GM12878 (cell line): ENCODE results near the gene DMD. TPM values are rescaled to one million over a fixed set of nuclear protein-coding genes. Genes with fewer than 3 reads are reported as not detected.

Experiments used
- ATAC-seq: fragments of 200-7000 bp; cut with Tn5 transposase; 3 replicates; pipeline ENCODE4 v1.9.1; 2020; ENCODE audit warnings: mild to moderate bottlenecking, moderate library complexity
- BruUV-seq: library from RNA; stranded (reverse); fragments of 400-500 nt; replicated peaks from 2 replicates; lab custom pipeline; 2021; lab: Mats Ljungman, UMichigan
- CTCF ChIA-PET: fragments of 300-600 bp; sonication (Branson Sonifier 250); formaldehyde crosslinking; extraction: SDS; loops from one replicate; lab custom pipeline; 2021; ENCODE audit warnings: inconsistent platforms; lab: Yijun Ruan, JAX
- POLR2A ChIA-PET: fragments of 350-600 bp; formaldehyde crosslinking; extraction: SDS; loops from one replicate; lab custom pipeline; 2021; ENCODE audit warnings: inconsistent platforms; lab: Charles Lee
- RAD21 ChIA-PET: fragments of 300-600 bp; sonication (Branson Sonifier 250); formaldehyde crosslinking; loops from one replicate; lab custom pipeline; 2023; ENCODE audit warnings: antibody characterized with exemption; ENCODE audit not compliant: unreplicated experiment; lab: Charles Lee
- SMC1A ChIA-PET: fragments of 300-600 bp; sonication (Branson Sonifier 250); formaldehyde crosslinking; loops from one replicate; lab custom pipeline; 2023; ENCODE audit not compliant: unreplicated experiment, uncharacterized antibody; lab: Charles Lee
- DNase-seq: peaks from one replicate; pipeline ENCODE4 v3.0.0-alpha.2; 2011; ENCODE audit warnings: low read depth, low spot score
- FAIRE-seq: peaks from 3 replicates; lab custom pipeline; 2011; peaks lifted over from hg19 to GRCh38; lab: Jason Lieb, UNC
- H2AFZ ChIP-seq: 2 replicates; pipeline ENCODE4 v1.6.0; 2011; ENCODE audit warnings: low read depth, low read length, control low read depth; ENCODE audit not compliant: control insufficient read depth
- H3K27ac ChIP-seq: 2 replicates; pipeline ENCODE4 v1.5.1; 2011; ENCODE audit warnings: control low read depth; ENCODE audit not compliant: control insufficient read depth, insufficient read depth
- H3K27me3 ChIP-seq, 2 experiments: replicated peaks in 1 of 2; 2 replicates each; pipeline versions ENCODE4 v1.6.0 to v1.6.1; 2011; ENCODE audit warnings: low read length in 1 of 2; ENCODE audit not compliant: control insufficient read depth in 2 of 2, insufficient read depth in 2 of 2
- H3K36me3 ChIP-seq, 2 experiments: 2 replicates each; pipeline ENCODE4 v1.5.1; 2011; ENCODE audit warnings: low read length in 1 of 2; ENCODE audit not compliant: control insufficient read depth in 2 of 2, insufficient read depth in 2 of 2
- H3K4me1 ChIP-seq: 2 replicates; pipeline ENCODE4 v1.6.1; 2011; ENCODE audit warnings: mild to moderate bottlenecking, low read length, moderate library complexity, mixed read lengths; ENCODE audit not compliant: control insufficient read depth, insufficient read depth
- H3K4me2 ChIP-seq: 2 replicates; pipeline ENCODE4 v1.6.0; 2011; ENCODE audit warnings: control low read depth; ENCODE audit not compliant: control insufficient read depth, insufficient read depth
- H3K4me3 ChIP-seq: fragments of 200-600 bp; sonication (generic); 2 replicates; pipeline ENCODE4 v1.5.1; 2016
- H3K79me2 ChIP-seq: 2 replicates; pipeline ENCODE4 v1.6.0; 2011; ENCODE audit warnings: low read length; ENCODE audit not compliant: control insufficient read depth, insufficient read depth
- H3K9ac ChIP-seq: 2 replicates; pipeline ENCODE4 v1.8.0; 2011; ENCODE audit warnings: low read length, control low read depth, mixed read lengths; ENCODE audit not compliant: control insufficient read depth, insufficient read depth
- H3K9me3 ChIP-seq: replicated peaks from 3 replicates; pipeline ENCODE4 v1.5.1; 2011; ENCODE audit warnings: mild to moderate bottlenecking, low read length; ENCODE audit not compliant: control insufficient read depth, insufficient read depth
- H4K20me1 ChIP-seq: 2 replicates; pipeline ENCODE4 v1.6.0; 2011; ENCODE audit not compliant: control insufficient read depth, insufficient read depth
- ATF7 ChIP-seq: fragments of 450-650 bp; IDR thresholded peaks from 2 replicates; pipeline ENCODE4 v1.6.1; 2016; ENCODE audit warnings: low read depth, mild to moderate bottlenecking
- BCL11A ChIP-seq: IDR thresholded peaks from 2 replicates; pipeline ENCODE4 v1.6.1; 2011; ENCODE audit warnings: low read depth, low read length
- DPF2 ChIP-seq: fragments of 450-650 bp; IDR thresholded peaks from 2 replicates; pipeline ENCODE4 v1.6.1; 2017; ENCODE audit warnings: mild to moderate bottlenecking
- E2F8 ChIP-seq: fragments of 450-650 bp; IDR thresholded peaks from 2 replicates; pipeline ENCODE4 v1.6.1; 2018; ENCODE audit warnings: mild to moderate bottlenecking, low read depth, moderate library complexity; ENCODE audit not compliant: partially characterized antibody
- IKZF1 ChIP-seq: fragments of 450-650 bp; conservative IDR thresholded peaks from 2 replicates; pipeline ENCODE4 v1.6.1; 2017; ENCODE audit warnings: antibody characterized with exemption, mild to moderate bottlenecking
- NKRF ChIP-seq: fragments of 450-650 bp; conservative IDR thresholded peaks from 2 replicates; pipeline ENCODE4 v1.6.1; 2017; ENCODE audit warnings: mild to moderate bottlenecking, moderate library complexity
- SP1 ChIP-seq: IDR thresholded peaks from one replicate; pipeline ENCODE4 v1.6.1; 2011; ENCODE audit warnings: low read depth, low read length
- ZNF207 ChIP-seq: fragments of 450-650 bp; IDR thresholded peaks from 2 replicates; pipeline ENCODE4 v1.6.1; 2014; ENCODE audit warnings: antibody characterized with exemption, mild to moderate bottlenecking, borderline replicate concordance
- ZNF24 ChIP-seq: fragments of 450-650 bp; IDR thresholded peaks from 2 replicates; pipeline ENCODE4 v1.6.1; 2017; ENCODE audit warnings: antibody characterized with exemption, mild to moderate bottlenecking
- ZNF384 ChIP-seq: IDR thresholded peaks from 2 replicates; pipeline ENCODE4 v1.6.1; 2012; ENCODE audit warnings: low read depth, mild to moderate bottlenecking, low read length, improper control_type of control experiment, borderline replicate concordance
- WGBS: methylation state at CpG from one replicate; pipeline ENCODE4 v1.1.6; 2016; ENCODE audit warnings: low lambda C conversion rate; ENCODE audit not compliant: insufficient replicate concordance, insufficient coverage; ENCODE audit errors: missing lambda C conversion rate; 5-methylcytosine and 5-hydroxymethylcytosine counted together
- in situ Hi-C: fragments of 300-500 bp; cut with MboI; formaldehyde crosslinking; loops from 9 replicates; pipeline ENCODE4 v1.14.3; 2018; ENCODE audit warnings: mixed read lengths
- intact Hi-C: fragments of 100-400 bp; cut with micrococcal nuclease; formaldehyde crosslinking; loops from one replicate; pipeline ENCODE4 v1.14.2; 2022; ENCODE audit not compliant: unreplicated experiment
- polyA plus RNA-seq, 11 experiments: library from polyadenylated mRNA; depleted of rRNA in 4 of 11; unstranded in 6 of 11; stranded (reverse) in 5 of 11; fragments of >200 nt; fragmentation: Nextera tagmentation in 4 of 11; fragmentation: Illumina TruSeq in 1 of 11; extraction: Ambion mirVana in 4 of 11; extraction: Trizol in 1 of 11; gene quantifications; 1 replicate in 1 of 11; 2 replicates in 10 of 11; pipeline versions ENCODE4 v1.2.1 to v1.2.3, GENCODE V29; 2011 to 2016; ENCODE audit warnings: inconsistent platforms in 2 of 11, missing spikeins in 2 of 11, low read depth in 1 of 11
- total RNA-seq, 4 experiments: library from RNA; depleted of rRNA in 3 of 4; stranded (reverse); fragments of >200 nt in 3 of 4; fragmentation: Illumina TruSeq in 1 of 4; extraction: Trizol in 1 of 4; gene quantifications; 2 replicates each; pipeline versions ENCODE4 v1.2.1 to v1.2.3, GENCODE V29; 2013 to 2021

DMD gene
- total and polyA plus RNA-seq, 10 of the 15 experiments (the other 5 are each of a cell fraction or from before 2014, with no cell fraction given): 1.4 to 24.3 (median 4.3) TPM

GRCh38 chrX:31127716-31128115, 2083.6 kb downstream of the DMD start (continued):
- TF ChIP-seq BCL11A: no peak
- no peak for TF ChIP-seq ZNF384

- Histone ChIP-seq H3K27me3 (no peaks in the 10 kb centered on the region), H2AFZ (no peak overlapping the region), H3K79me2 (no peaks in the 10 kb centered on the region), H3K4me3 (no peak overlapping the region), H3K4me1 (no peaks in the 10 kb centered on the region), H3K4me2 (no peak overlapping the region), H3K27ac (no peak overlapping the region), H3K9me3 (no peaks in the 10 kb centered on the region; the same call in 1 of the 3 replicates), H3K9ac (no peak overlapping the region), H4K20me1 (no peaks in the 10 kb centered on the region), H3K36me3 (no peaks in the 10 kb centered on the region)
- DNase-seq (no peak), FAIRE-seq (no peak), ATAC-seq (no peak)
- POLR2A ChIA-PET: no interaction called here
- no TSS peak for BruUV-seq
- intact Hi-C loops (no loop called here), in situ Hi-C loops (no loop called here)
- TF ChIP-seq ZNF207: no peak
- TF ChIP-seq NKRF: no peak
- TF ChIP-seq E2F8: no peak
- no peak for TF ChIP-seq SP1
- no peak for TF ChIP-seq IKZF1
- TF ChIP-seq ZNF24: no peak
- TF ChIP-seq ATF7: no peak
- no peak for TF ChIP-seq DPF2
- 74% methylated on average over 7 of the region's 7 CpGs for WGBS
- SMC1A ChIA-PET: no interaction called here
- CTCF ChIA-PET: no interaction called here
- RAD21 ChIA-PET: no interaction called here
Observed at GRCh38 chrX:31126205-31126604, 2085.1 kb downstream of the DMD start.
